Type B pancreatic cell (in vitro differentiated cells): ENCODE data around the gene ELP5. TPM values are rescaled to one million over a fixed set of nuclear protein-coding genes. Genes with fewer than 3 reads are reported as not detected.

ENCODE experiments used
- DNase-seq: peaks from one replicate; pipeline ENCODE4 v3.0.0; 2021; ENCODE audit warnings: mixed read lengths; ENCODE audit not compliant: unreplicated experiment; ENCODE audit errors: extremely low spot score
- H3K27ac Mint-ChIP-seq: 2 replicates; pipeline ENCODE4 v1.8.0; 2021; ENCODE audit warnings: mild to moderate bottlenecking, mixed read lengths
- H3K27me3 Mint-ChIP-seq: 2 replicates; pipeline ENCODE4 v1.8.0; 2021; ENCODE audit warnings: mixed read lengths
- H3K36me3 Mint-ChIP-seq: 2 replicates; pipeline ENCODE4 v1.8.0; 2021; ENCODE audit warnings: mixed read lengths
- H3K4me1 Mint-ChIP-seq: one replicate; pipeline ENCODE4 v1.8.0; 2021; ENCODE audit warnings: mixed read lengths; ENCODE audit not compliant: unreplicated experiment
- H3K4me3 Mint-ChIP-seq: 2 replicates; pipeline ENCODE4 v1.8.0; 2021; ENCODE audit warnings: mild to moderate bottlenecking, mixed read lengths
- H3K9me3 Mint-ChIP-seq: 2 replicates; pipeline ENCODE4 v1.8.0; 2021; ENCODE audit warnings: mixed read lengths
- total RNA-seq: library from RNA; stranded (reverse); gene quantifications from 2 replicates; pipeline ENCODE4 v1.2.1, GENCODE V29; 2021; ENCODE audit warnings: low replicate concordance
- TF ChIP-seq, protein P1 (sequence below): fragments of 200-600 bp; sonication (generic); conservative IDR thresholded peaks from 2 replicates; pipeline ENCODE4 v1.5.0; 2021; ENCODE audit warnings: antibody characterized with exemption, mild to moderate bottlenecking

ELP5 gene
- total RNA-seq, 1 donor from 2014 or later = 55.7 TPM

- no peak for DNase-seq
- H3K27ac Mint-ChIP-seq = peak overlapping the region; percentile 27
- peaks cover 4% of the 10 kb centered on the region for H3K27me3 Mint-ChIP-seq
- TF ChIP-seq, protein P1, sequence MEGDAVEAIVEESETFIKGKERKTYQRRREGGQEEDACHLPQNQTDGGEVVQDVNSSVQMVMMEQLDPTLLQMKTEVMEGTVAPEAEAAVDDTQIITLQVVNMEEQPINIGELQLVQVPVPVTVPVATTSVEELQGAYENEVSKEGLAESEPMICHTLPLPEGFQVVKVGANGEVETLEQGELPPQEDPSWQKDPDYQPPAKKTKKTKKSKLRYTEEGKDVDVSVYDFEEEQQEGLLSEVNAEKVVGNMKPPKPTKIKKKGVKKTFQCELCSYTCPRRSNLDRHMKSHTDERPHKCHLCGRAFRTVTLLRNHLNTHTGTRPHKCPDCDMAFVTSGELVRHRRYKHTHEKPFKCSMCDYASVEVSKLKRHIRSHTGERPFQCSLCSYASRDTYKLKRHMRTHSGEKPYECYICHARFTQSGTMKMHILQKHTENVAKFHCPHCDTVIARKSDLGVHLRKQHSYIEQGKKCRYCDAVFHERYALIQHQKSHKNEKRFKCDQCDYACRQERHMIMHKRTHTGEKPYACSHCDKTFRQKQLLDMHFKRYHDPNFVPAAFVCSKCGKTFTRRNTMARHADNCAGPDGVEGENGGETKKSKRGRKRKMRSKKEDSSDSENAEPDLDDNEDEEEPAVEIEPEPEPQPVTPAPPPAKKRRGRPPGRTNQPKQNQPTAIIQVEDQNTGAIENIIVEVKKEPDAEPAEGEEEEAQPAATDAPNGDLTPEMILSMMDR = no peak
- no peaks in the 10 kb centered on the region for H3K9me3 Mint-ChIP-seq
- peak overlapping the region; percentile 23 for H3K4me3 Mint-ChIP-seq
- peaks cover 17% of the 10 kb centered on the region for H3K36me3 Mint-ChIP-seq
- peaks cover 33% of the 10 kb centered on the region for H3K4me1 Mint-ChIP-seq
Measured at GRCh38 chr17:7246779-7247178, 5.2 kb upstream of the ELP5 start.

DNA sequence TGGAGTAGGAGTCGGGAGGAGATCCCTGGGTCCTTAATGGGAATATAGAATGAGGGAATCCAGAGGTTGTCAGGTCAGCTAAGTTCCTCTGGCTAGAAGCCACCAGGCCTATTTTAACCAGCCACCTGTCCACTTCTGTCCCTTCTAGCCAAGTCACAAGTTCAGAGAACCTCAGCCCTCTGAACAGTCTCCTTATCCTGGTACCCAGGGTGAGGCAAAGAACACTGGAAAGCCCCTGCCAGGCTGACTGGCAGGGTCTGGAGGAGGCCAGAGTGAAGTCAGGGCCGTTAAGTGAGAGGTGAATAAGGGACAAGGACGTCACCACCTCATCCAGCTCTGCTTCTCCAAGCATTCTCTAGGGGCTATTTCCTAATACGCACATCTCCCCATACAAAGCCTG lies 3.2 kb upstream of the ELP5 start:
- no peak for DNase-seq
- H3K9me3 Mint-ChIP-seq = no peaks in the 10 kb centered on the region
- peaks cover 22% of the 10 kb centered on the region for H3K36me3 Mint-ChIP-seq
- H3K27ac Mint-ChIP-seq = peak overlapping the region; percentile 73
- peak overlapping the region; percentile 97 for H3K4me3 Mint-ChIP-seq
- no peaks in the 10 kb centered on the region for H3K27me3 Mint-ChIP-seq
- peaks cover 37% of the 10 kb centered on the region for H3K4me1 Mint-ChIP-seq
- TF ChIP-seq, protein P1 = no peak

DNA sequence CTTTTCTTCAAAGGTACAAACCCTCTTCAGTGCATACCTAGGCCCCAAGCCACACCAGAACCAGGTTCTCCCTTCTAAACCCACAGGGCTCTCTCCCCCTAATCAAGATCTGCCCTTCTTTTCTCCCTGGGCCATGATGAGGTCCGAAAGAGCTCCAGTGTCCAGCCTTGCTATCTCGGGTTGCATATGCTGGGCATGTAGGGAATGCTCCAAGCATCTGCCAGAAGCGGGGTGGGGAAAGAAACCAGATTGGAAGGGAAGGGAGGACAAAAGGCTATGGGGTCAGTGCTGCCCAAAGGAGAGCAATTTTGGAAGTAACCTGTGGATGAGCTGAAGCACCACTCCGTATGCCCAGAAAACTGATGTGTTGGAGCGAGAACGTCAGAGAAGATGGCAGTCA lies 2.8 kb upstream of the ELP5 start:
- H3K27me3 Mint-ChIP-seq = no peaks in the 10 kb centered on the region
- H3K4me3 Mint-ChIP-seq = peak overlapping the region; percentile 97
- TF ChIP-seq, protein P1 = no peak
- H3K9me3 Mint-ChIP-seq = no peaks in the 10 kb centered on the region
- peaks cover 37% of the 10 kb centered on the region for H3K4me1 Mint-ChIP-seq
- H3K36me3 Mint-ChIP-seq = peaks cover 22% of the 10 kb centered on the region
- DNase-seq = no peak
- peak overlapping the region; percentile 73 for H3K27ac Mint-ChIP-seq

- TF ChIP-seq, protein P1 = no peak
- no peaks in the 10 kb centered on the region for H3K27me3 Mint-ChIP-seq
- no peak for DNase-seq
- H3K9me3 Mint-ChIP-seq = no peaks in the 10 kb centered on the region
- peaks cover 37% of the 10 kb centered on the region for H3K4me1 Mint-ChIP-seq
- peak overlapping the region; percentile 10 for H3K27ac Mint-ChIP-seq
- peaks cover 23% of the 10 kb centered on the region for H3K36me3 Mint-ChIP-seq
- peak overlapping the region; percentile 97 for H3K4me3 Mint-ChIP-seq
Measured at GRCh38 chr17:7249830-7250229, 2.2 kb upstream of the ELP5 start.

DNA sequence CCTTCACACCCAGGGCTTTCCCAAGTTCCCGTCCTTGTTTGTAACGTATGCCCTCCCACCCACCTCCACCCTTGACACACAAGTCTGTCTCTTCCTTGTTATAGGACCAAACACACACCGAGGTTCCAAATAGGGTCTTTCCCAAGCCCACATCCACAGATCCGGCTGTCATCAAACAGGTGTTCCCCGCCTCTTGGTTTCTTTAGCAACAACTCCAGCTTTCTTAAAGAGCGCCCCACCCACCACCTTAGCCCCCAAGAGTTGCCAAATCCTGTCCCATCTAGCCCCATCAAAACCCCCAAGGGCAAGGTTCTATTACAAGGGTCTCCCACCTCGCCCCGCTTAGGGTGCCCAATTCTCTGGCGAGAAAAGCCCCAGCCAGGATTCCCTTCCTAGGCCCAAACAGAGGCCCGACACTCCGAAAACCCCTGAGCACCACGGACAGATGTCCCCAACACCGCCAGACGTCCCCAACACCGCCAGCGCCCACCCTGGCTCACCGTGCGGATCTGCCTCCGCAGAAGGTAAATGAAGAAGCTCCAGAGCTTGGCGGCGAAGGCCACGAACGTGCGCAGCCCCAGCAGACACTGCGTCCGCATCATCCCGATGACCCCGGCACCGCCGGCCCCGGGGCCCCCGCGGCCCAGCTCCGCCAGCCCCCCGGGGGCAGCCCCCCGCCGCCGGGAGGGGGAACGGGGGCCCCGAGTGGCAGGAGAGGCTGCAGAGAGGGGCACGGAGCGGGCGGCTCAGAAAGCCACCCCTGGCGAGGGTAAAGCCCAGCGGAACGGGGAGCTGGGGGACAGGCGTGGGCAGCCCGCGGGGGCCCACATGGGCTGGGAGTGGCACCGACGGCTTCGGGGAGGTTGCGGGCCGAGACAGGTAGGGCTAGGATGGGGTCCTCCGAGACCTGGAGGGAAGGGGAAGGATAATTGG lies 1.1 kb upstream of the ELP5 start:
- Mint-ChIP-seq H3K4me1 (peaks cover 37% of the 10 kb centered on the region), H3K4me3 (peak overlapping the region; percentile 97), H3K9me3 (no peaks in the 10 kb centered on the region), H3K27ac (peak overlapping the region; percentile 92), H3K27me3 (no peaks in the 10 kb centered on the region), H3K36me3 (peaks cover 22% of the 10 kb centered on the region)
- DNase-seq = no peak
- TF ChIP-seq, protein P1 = no peak
